ENCODE results near the gene HLF.

- no peak for TF ChIP-seq EP300 (IDR thresholded peaks at IDR 0.05; ENCODE audit: borderline replicate concordance in 1 of 2, control insufficient read depth in 1 of 2, low read depth in 2 of 2, low read length in 2 of 2)
- no peak for TF ChIP-seq MTA3 (IDR thresholded peaks at IDR 0.05; ENCODE audit: borderline replicate concordance, low read length)
- no peak for TF ChIP-seq SMAD1 (IDR thresholded peaks at IDR 0.05; ENCODE audit: low read depth, partially characterized antibody)
- TF ChIP-seq, protein P1, sequence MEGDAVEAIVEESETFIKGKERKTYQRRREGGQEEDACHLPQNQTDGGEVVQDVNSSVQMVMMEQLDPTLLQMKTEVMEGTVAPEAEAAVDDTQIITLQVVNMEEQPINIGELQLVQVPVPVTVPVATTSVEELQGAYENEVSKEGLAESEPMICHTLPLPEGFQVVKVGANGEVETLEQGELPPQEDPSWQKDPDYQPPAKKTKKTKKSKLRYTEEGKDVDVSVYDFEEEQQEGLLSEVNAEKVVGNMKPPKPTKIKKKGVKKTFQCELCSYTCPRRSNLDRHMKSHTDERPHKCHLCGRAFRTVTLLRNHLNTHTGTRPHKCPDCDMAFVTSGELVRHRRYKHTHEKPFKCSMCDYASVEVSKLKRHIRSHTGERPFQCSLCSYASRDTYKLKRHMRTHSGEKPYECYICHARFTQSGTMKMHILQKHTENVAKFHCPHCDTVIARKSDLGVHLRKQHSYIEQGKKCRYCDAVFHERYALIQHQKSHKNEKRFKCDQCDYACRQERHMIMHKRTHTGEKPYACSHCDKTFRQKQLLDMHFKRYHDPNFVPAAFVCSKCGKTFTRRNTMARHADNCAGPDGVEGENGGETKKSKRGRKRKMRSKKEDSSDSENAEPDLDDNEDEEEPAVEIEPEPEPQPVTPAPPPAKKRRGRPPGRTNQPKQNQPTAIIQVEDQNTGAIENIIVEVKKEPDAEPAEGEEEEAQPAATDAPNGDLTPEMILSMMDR (IDR thresholded peaks at IDR 0.05 in 2 of 3, conservative IDR thresholded peaks at IDR 0.05 in 1 of 3; ENCODE audit: control insufficient read depth in 2 of 3, extremely low read depth in 1 of 3, insufficient read depth in 1 of 3, low read depth in 3 of 3, low read length in 3 of 3): no peak
Observed at GRCh38 chr17:55215711-55216110, 49.0 kb upstream of the HLF start.

Measured in GM12878 (cell line).